Measurements from ENCODE around the gene RUNDC3A.

RUNDC3A gene

DNA sequence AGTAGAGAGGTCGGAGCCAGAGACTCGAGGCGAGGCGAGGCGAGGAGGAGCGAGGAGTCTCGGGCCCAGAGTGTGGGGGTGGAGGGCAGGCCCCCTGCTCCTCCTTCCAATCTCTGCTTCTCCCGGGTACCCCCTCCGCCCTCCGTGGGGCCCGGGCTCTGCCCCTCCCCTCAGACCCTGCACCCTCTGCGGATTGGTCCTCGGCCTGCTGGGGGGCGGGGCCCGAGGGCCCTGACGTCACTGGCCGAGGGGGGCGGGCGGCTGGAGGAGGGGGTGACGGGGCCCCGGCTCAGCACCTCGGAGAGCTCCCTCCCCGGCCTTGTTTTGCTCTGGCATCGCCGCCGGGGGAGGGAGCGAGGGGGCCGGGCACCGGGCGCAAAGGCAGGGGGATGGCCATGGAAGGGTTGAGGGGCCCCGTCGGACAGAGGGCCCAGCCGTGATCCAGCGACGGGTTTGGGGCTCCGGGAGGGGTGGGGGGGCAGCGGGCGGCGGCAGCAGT is at the start of gene RUNDC3A:
TSS of gene RUNDC3A (plus strand) at position 282 of the 499 bp plus-strand sequence. CDS start 232 bp downstream, outside the sequence.
- ATAC-seq = peak; percentile 88
- Mint-ChIP-seq H3K27me3 (peaks cover 65% of the 10 kb centered on the region), H3K4me1 (peaks cover 22% of the 10 kb centered on the region), H3K4me3 (peak within 1 kb of the TSS; percentile 59), H3K27ac (no peak within 1 kb of the TSS), H3K9me3 (no peaks in the 10 kb centered on the region), H3K36me3 (no peaks in the 10 kb centered on the region)

DNA sequence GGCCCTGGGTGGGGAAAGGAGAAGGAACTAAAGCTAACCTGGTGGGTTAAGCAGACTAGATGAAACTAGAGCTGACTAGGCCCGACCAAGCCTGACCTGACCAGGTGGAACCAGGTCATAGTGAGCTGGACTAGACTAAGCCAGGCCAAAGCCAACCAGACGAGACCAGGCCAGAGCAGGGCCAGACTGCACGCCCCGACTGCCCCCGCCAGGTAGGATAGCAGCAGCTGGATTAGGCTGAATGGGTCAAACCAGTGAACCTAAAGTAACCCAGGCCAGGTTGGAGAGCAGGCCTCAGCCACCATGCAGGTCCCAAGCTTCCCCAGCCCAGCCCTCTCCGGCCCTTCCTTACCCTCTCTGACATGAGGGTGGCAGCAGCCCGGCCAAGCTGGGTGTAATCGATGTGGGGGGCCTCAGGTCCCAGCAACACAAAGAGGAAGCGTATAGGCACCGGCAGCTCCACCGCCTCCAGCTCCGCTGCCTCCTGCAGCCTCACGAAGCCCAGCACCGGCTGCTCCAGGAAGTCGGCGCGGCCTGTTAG is 49.5 kb upstream of the RUNDC3A start:
- H3K4me1 Mint-ChIP-seq = no peaks in the 10 kb centered on the region
- no peak overlapping the region for H3K4me3 Mint-ChIP-seq
- H3K36me3 Mint-ChIP-seq = no peaks in the 10 kb centered on the region
- ATAC-seq = no peak
- peaks cover 24% of the 10 kb centered on the region for H3K27me3 Mint-ChIP-seq
- no peak overlapping the region for H3K27ac Mint-ChIP-seq
- H3K9me3 Mint-ChIP-seq = no peaks in the 10 kb centered on the region

DNA sequence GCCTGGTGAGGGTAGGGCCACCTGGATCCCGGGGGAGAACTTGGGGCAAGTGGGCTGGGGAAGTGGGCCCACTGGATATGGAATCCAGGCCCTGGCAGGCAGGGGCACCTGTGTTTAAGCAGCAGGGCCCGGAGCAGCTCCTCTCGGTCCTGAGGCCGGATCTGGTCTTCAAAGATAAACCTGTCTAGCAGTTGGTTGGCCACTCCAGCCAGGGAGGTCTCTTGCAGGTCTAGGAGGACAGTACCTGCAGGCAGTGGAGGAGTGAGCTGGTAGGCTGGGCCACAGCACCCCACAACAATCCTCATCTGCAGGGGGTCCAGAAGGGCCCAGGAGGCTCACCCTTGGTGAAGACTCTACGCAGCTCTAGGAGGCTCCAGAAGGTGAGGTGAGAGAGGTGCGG is 48.1 kb upstream of the RUNDC3A start:
- ATAC-seq = no peak
- Mint-ChIP-seq H3K36me3 (no peaks in the 10 kb centered on the region), H3K27ac (no peak overlapping the region), H3K9me3 (no peaks in the 10 kb centered on the region), H3K27me3 (peaks cover 14% of the 10 kb centered on the region), H3K4me3 (no peak overlapping the region), H3K4me1 (no peaks in the 10 kb centered on the region)

DNA sequence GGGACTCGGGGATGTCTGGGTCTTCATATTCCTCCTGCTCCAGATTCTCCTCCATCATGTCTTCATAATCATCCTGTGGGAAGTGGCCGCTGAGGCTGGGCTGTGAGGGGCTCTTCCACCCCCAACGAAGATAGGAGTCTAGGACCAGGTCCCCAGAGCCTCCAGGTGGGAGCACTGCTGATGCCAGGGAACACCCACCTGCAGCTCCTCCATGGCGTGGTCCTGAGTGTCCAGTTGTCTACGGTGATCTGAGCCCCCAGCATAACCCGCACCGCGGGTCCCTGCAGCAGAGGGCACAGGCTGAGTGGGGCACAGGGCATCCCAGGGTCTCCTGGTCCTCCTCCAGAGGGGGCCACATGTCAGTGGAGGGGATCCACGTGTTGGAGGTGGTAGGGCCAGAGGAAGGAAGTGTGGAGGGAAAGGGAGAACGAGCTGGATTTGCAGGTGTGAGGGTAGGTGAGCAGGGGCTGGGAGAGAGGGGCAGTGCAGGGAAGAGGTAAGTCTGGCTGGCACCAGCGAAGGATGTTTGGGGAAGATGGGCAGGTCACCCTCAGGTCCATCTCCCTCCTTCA is 45.7 kb upstream of the RUNDC3A start:
- H3K27ac Mint-ChIP-seq = no peak overlapping the region
- no peaks in the 10 kb centered on the region for H3K9me3 Mint-ChIP-seq
- no peaks in the 10 kb centered on the region for H3K36me3 Mint-ChIP-seq
- ATAC-seq = no peak
- no peaks in the 10 kb centered on the region for H3K4me1 Mint-ChIP-seq
- no peak overlapping the region for H3K4me3 Mint-ChIP-seq
- H3K27me3 Mint-ChIP-seq = peaks cover 12% of the 10 kb centered on the region

DNA sequence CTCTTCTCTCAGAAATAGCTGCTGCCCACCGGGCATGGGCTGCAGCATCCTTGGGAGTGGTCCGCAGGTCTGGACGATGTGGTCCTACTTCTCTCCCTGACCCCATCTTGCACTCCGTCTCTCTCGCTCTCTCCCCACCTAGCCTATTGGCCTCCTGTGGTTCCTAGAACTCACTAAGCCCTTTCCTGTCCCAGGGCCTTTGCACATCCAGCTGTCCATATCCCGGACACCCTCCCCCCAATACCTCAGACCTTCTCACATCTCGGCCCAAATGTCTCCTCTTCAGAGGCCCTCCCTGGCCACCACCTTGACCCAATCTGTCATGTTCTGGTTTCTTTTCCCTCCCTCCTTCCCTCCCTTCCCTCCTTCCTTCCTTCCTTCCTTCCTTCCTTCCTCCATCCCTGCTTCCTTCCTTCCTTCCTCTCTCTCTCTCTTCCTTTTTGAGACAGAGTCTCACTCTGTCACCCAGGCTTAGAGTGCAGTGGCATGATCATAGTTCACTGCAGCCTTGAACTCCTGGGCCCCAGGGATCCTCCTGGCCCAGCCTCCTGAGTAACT is 45.0 kb upstream of the RUNDC3A start:
- Mint-ChIP-seq H3K4me3 (no peak overlapping the region), H3K27ac (no peak overlapping the region), H3K36me3 (no peaks in the 10 kb centered on the region), H3K9me3 (no peaks in the 10 kb centered on the region), H3K27me3 (peaks cover 12% of the 10 kb centered on the region), H3K4me1 (no peaks in the 10 kb centered on the region)
- ATAC-seq = no peak

DNA sequence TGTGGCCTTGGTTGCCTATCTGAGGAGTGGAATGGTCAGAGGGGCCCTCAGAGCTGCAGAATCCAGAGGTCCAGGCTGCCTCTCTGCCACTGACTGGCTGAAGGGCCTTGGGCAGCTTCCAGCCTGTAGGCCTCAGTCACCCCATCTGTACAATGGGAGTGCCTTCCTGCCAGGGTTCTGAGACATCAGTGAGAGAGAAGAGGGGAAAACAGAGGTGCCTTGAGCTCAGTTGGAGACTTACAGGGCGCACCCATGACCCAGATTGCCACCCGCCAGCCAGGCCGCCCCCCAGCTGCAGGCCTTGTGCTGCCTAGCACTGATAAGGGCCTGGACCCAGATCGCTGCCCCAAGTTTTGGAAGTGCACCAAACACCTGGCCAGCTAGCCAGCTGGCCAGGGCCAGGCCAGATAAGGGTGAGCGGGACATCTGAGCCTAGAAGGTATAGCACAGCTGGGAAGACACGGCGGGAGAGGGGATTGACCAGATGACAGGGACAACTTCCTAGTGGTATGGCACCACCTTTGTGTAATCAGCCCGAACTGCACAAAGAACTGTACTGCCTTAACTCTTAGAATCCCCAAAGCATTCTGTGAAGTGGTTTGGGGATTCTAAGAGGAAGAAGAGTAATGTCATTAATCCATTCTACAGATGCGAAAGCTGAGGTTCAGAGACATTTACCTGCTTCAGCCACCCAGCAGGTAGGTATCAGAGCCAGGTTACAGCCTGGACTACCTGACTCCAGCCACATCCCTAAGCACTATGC is 41.8 kb upstream of the RUNDC3A start:
- no peak for ATAC-seq
- Mint-ChIP-seq H3K27me3 (peaks cover 13% of the 10 kb centered on the region), H3K4me3 (no peak overlapping the region), H3K36me3 (no peaks in the 10 kb centered on the region), H3K9me3 (no peaks in the 10 kb centered on the region), H3K4me1 (no peaks in the 10 kb centered on the region), H3K27ac (no peak overlapping the region)

DNA sequence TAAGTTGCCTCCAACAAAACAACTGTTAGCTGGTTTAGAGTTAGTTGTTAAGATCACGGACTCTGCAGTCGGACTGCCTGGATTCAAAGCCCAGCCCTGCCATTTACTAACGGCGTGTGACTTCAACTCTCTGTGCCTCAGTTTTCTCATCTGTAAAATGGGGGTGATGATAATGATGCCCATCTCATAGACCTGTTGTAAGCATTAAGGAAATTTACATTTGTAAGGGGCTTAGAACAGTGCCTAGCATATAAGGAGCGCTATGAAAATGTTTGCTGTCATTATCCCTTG is 41.3 kb upstream of the RUNDC3A start:
- no peaks in the 10 kb centered on the region for H3K9me3 Mint-ChIP-seq
- ATAC-seq = no peak
- no peak overlapping the region for H3K27ac Mint-ChIP-seq
- H3K4me3 Mint-ChIP-seq = no peak overlapping the region
- H3K36me3 Mint-ChIP-seq = no peaks in the 10 kb centered on the region
- no peaks in the 10 kb centered on the region for H3K4me1 Mint-ChIP-seq
- H3K27me3 Mint-ChIP-seq = peaks cover 18% of the 10 kb centered on the region

DNA sequence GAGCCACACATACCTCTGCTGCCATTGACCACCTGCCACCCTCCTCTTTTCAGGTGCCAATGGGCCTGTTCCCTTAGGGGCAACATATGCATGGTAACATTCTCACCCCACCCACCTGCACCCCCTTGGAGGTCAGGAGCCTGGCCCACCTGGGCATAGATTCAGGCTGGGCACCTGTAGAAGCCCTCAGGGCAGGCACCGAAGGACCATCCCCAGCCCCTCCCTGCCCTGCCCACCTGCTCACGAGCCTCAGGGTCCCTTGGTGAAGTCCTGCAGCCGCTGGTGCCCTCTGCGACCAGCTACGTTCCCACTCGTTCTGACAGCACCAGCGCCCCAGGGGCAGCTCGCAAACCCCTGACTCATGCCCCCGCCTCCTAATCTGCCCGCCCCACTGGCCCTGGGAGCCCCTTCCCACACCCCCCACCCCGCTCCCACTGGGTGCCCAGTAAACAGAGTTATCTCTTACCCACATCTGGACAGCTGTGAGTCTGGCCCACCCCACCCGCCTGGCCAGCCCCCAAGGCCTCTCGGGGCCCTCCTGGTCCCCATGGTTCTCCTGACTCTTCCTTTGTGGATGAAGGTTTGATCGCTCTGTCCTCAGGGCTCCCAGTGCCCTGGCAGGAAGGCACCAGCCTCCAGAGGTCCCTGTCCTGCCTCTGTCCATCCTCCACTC is 40.4 kb upstream of the RUNDC3A start, which contains the start of gene SLC4A1:
TSS of gene SLC4A1 (minus strand) at position 318 of the 673 bp plus-strand sequence. CDS start 5,269 bp downstream, outside the sequence.
- H3K36me3 Mint-ChIP-seq = no peaks in the 10 kb centered on the region
- H3K27me3 Mint-ChIP-seq = peaks cover 26% of the 10 kb centered on the region
- no peaks in the 10 kb centered on the region for H3K9me3 Mint-ChIP-seq
- no peak within 1 kb of the TSS for H3K27ac Mint-ChIP-seq
- no peak for ATAC-seq
- H3K4me3 Mint-ChIP-seq = no peak within 1 kb of the TSS
- peaks cover 7% of the 10 kb centered on the region for H3K4me1 Mint-ChIP-seq

DNA sequence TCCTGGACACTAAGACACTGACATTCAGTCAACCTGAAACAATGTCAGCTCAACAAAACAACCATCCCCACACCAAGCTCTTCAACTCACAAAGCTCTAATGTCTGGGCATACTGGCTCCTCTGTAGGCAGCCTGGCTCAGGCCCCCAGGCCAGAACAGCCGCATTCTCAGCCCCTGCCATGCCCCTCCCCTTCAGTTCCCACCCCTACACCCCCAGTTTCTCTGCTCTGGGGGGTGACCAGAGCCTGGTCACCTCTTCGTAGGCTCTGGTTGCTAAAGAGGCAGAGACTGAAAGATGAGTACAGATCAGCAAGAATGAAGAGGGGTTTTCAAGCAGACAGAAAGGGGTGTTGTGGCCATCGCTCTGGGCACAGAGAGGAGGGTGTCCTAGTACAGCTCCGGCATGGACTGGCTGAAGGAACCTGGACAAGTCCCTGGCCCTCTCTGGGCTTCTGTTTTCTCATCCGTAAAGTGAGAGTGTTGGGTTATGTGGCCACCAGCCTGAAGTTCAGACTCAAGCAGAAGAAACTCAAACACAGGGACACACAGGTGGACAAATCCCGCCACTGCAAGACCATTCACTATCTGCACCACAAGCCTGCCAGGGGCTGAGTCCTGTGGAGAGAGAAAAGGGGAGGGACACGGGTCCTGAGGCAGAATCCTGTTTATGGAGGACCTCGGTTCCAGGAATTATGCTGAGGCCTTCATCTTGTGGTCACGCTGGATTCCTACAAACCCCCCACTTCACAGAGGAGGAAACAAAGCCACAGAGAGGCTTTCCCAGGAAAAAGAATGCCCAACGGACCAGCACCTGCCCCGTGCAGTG is 39.5 kb upstream of the RUNDC3A start:
- Mint-ChIP-seq H3K27me3 (peaks cover 20% of the 10 kb centered on the region), H3K9me3 (no peaks in the 10 kb centered on the region), H3K36me3 (no peaks in the 10 kb centered on the region), H3K4me3 (no peak overlapping the region), H3K27ac (no peak overlapping the region), H3K4me1 (peaks cover 7% of the 10 kb centered on the region)
- no peak for ATAC-seq

DNA sequence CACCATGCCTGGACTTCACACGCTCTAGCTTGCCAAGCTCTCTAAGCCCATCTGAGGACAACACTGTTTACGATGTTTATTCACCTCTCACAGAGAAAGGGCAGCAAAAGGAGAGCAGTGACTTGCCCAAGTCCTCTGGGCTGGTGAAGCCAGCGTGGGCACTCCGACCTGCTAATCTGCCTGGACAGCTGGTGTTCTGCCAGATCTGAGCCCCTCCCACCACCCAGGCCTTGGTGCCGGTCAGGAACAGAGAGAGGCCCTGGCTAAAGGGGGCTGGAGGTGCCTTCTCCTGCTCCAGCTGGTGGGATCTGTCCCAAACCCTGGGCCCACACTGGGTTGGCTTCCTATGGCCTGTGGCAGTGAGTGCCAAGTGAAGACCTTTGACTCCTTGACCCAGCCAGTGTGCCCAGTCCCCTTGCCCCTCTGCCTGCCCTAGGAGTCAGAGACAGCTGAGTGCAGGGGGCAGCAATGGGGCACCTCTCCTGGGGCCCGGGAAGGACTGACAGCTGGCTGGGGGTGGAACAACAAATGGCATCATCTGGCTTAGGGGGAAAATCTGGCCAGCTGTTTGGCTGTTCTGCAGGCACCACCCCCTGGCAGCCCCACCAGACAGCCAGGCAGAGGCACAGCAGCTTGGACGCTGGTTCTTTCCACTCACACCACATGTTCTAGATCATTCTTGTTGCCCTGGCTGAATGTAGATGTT is 38.7 kb upstream of the RUNDC3A start:
- Mint-ChIP-seq H3K27me3 (peaks cover 27% of the 10 kb centered on the region), H3K4me1 (peaks cover 7% of the 10 kb centered on the region), H3K27ac (no peak overlapping the region), H3K36me3 (no peaks in the 10 kb centered on the region), H3K9me3 (no peaks in the 10 kb centered on the region), H3K4me3 (no peak overlapping the region)
- no peak for ATAC-seq

DNA sequence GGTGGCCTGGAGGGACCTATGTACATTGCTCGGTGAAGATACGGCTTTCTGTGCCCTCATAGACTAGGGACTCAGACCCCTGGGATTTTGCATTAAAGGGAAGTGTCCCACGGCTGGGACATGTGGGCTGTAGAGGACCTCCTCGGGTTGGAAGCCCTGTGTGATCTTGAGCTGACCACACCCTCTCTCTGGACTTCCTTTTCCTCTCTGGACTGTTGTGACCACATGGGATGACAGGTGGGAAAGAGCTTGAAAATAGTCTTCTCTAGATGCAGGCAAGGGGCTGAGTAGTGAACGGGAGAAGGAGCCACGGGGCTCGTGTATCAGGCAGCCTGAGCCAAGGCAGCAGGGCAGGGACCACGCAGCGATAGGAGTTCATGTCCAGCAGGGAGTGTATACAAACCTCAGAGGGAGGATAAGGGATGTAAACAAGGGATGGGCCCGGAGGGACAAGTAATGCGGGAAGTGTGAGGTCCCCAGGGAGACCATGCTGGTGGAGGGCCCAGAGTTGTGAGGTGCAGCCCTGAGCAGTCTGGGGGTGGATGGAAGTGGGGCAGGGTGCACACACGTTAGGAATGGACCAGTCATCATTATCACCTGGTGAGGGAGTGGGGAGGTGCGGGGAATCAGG is 36.0 kb upstream of the RUNDC3A start:
- Mint-ChIP-seq H3K27ac (no peak overlapping the region), H3K4me3 (no peak overlapping the region), H3K27me3 (peaks cover 34% of the 10 kb centered on the region), H3K36me3 (no peaks in the 10 kb centered on the region), H3K9me3 (no peaks in the 10 kb centered on the region), H3K4me1 (peaks cover 7% of the 10 kb centered on the region)
- ATAC-seq = no peak

DNA sequence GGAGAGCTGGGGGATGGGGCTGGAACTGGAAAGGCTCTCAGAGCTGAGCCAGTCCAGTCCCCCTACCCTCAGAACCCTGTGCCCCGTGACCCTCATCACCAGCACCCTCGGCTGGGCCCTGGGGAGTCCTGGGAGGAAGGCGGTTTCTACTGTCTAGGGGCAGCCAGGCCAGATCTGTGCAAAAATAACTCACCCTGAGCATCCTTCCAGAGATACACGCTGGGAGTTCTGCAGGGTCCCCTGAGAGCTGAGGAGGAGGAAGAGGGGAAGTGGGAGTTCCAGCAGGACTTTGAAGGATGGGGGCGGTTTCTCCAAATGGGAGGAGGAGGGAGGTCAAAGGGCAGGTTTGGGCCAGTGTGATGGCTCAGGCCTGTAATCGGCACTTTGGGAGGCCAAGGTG is 35.4 kb upstream of the RUNDC3A start:
- H3K4me1 Mint-ChIP-seq = peaks cover 7% of the 10 kb centered on the region
- no peak overlapping the region for H3K27ac Mint-ChIP-seq
- no peaks in the 10 kb centered on the region for H3K9me3 Mint-ChIP-seq
- no peaks in the 10 kb centered on the region for H3K36me3 Mint-ChIP-seq
- ATAC-seq = no peak
- no peak overlapping the region for H3K4me3 Mint-ChIP-seq
- H3K27me3 Mint-ChIP-seq = peaks cover 34% of the 10 kb centered on the region

DNA sequence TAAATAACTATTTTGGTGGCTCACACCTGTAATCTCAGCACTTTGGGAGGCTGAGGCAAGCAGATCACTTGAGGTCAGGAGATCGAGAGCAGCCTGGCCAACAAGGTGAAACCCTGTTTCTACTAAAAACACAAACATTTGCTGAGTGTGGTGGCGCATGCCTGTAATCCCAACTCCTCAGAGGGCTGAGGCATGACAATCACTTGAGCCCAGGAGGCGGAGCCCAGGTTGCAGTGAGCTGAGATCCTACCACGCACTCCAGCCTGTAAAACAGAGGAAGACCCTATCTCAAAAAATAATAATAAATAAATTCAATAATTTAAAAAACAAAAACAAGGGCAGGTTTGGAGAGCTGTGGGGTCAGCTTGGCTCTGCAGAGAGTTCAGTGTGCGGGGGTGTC is 34.8 kb upstream of the RUNDC3A start:
- H3K4me1 Mint-ChIP-seq = peaks cover 7% of the 10 kb centered on the region
- H3K36me3 Mint-ChIP-seq = no peaks in the 10 kb centered on the region
- no peak for ATAC-seq
- H3K9me3 Mint-ChIP-seq = no peaks in the 10 kb centered on the region
- H3K27me3 Mint-ChIP-seq = peaks cover 34% of the 10 kb centered on the region
- no peak overlapping the region for H3K4me3 Mint-ChIP-seq
- no peak overlapping the region for H3K27ac Mint-ChIP-seq

DNA sequence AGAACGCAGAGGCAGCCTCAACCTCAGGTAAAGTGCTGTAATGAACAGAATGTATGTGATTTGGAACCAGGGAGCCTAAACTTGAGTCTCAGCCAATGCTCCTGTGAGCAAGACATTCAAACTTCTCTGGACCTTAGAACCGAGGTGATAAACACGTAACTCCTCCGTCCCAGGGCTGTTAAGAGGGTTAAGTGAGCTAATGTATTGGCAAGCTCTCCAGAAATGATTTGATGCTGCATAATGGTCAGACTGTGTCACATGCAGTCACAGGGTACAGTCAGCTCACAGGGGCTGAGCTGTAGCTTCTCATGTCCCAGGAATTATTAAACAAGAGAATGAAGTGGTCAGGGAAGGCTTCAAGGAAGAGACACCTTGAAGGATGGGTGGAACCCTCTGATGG is 30.4 kb upstream of the RUNDC3A start:
- Mint-ChIP-seq H3K27me3 (peaks cover 25% of the 10 kb centered on the region), H3K9me3 (no peaks in the 10 kb centered on the region), H3K4me1 (peaks cover 15% of the 10 kb centered on the region), H3K4me3 (no peak overlapping the region), H3K27ac (no peak overlapping the region), H3K36me3 (no peaks in the 10 kb centered on the region)
- no peak for ATAC-seq

Data from stimulated activated memory B cell treated with anti-CD40 and anti-IgM and Interleukin-4, amounts not matched to agents 10 μg/mL and 1 μg/mL and 100 μg/mL, for 72 hours (primary cell).